OCI-LY1 (cell line): ENCODE measurements around the gene LRRC36.

ENCODE experiments used
- CTCF ChIP-seq: fragments of 200-600 bp; sonication (generic), shearing (Covaris generic); IDR thresholded peaks from 2 replicates; pipeline ENCODE4 v1.5.1; 2017; ENCODE audit warnings: mild to moderate bottlenecking, antibody characterized with exemption, low read length, moderate library complexity, mixed read lengths
- EZH2 ChIP-seq: fragments of 200-600 bp; sonication (generic), shearing (Covaris generic); IDR thresholded peaks from 2 replicates; pipeline ENCODE4 v1.8.0; 2017; ENCODE audit warnings: borderline replicate concordance, mixed run types, mild to moderate bottlenecking, antibody characterized with exemption, low read length, moderate library complexity, mixed read lengths

DNA sequence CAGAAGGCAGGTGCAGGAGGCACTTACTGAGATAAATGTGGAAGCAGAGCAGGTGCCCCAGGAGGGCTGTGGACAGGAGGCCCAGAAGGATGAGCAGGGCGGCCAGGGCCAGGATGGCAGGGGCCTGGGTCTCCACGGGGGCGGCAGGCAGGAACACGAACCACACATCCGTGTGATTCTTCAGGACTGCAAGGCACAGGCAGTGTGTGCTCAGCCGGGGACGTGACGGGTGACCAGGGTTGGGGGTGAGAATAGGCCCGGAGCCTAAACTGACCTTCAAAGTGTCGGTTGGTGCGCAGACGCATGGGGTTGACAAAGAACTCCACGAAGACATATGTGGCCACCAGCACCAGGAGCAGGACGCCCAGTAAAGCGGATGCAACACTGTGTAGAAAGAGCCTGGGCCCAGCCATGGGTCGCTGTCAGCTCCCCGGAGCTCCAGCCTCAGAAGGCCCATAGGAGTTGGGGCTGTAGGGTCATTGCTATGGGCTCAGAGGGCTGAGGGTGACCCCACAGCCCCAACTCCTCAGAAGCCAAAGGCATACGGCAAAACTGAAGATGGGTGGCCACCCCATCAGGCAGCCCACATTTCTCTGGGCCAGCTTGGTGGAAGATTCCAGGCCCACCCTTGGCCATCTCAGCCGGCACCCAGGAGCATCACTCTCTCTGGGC is 72.1 kb downstream of the LRRC36 start:
- no peak for TF ChIP-seq EZH2
- TF ChIP-seq CTCF, result no peak
